Measurements from ENCODE around the gene TMEM184B.

The TMEM184B gene

GRCh38 chr22:38272373-38273134 lies at the start of gene TMEM184B:
TSS of gene TMEM184B (minus strand) at chr22:38273010. CDS start at chr22:38247961, 25,049 bp downstream.
- DNase-seq, result peak; percentile 62

- no peak for DNase-seq
Measured at GRCh38 chr22:38320605-38321402, 48.0 kb upstream of the TMEM184B start.

GRCh38 chr22:38318792-38319773 lies 46.3 kb upstream of the TMEM184B start:
- DNase-seq, result no peak

DNA sequence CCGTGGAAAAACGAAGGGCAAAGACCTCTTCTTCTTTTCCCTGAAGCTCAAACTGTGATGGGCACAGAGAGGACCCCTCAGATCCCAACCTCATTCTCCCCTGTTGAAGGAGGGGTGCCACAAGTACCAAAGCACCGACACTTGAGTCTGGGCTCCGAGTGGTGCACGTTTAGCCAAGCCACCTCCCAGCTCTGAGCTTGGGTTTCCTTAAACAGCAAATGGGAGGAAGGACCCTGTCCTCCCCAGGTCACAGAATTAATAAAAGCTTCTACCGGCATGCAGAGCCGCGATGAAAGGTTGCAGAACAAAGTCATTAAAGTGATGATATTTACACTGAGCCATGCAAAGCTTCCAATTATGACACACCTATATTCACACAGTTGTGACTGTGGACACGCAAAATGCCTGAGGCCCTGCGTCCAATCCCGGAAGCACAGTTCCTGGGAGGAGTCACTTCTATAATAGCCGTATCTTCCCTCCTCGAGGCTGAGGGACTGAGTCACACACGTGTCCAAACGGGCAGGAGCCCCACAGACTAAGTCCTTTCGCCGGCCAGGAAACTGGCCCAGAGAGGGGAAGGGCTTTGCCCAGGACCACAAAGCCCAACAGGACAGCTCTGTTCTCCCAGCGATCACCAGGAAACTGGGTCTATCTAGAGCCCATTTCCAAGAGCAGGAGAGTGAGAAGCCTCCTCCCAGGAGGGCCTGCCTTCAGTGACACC lies 45.3 kb upstream of the TMEM184B start:
- DNase-seq, result no peak

- peak; percentile 50 for DNase-seq
Measured at GRCh38 chr22:38317122-38317994, 44.5 kb upstream of the TMEM184B start, which contains the start of gene CSNK1E. TSS of gene CSNK1E (minus strand) at chr22:38317433. CDS start at chr22:38314157, 3,276 bp downstream.

DNA sequence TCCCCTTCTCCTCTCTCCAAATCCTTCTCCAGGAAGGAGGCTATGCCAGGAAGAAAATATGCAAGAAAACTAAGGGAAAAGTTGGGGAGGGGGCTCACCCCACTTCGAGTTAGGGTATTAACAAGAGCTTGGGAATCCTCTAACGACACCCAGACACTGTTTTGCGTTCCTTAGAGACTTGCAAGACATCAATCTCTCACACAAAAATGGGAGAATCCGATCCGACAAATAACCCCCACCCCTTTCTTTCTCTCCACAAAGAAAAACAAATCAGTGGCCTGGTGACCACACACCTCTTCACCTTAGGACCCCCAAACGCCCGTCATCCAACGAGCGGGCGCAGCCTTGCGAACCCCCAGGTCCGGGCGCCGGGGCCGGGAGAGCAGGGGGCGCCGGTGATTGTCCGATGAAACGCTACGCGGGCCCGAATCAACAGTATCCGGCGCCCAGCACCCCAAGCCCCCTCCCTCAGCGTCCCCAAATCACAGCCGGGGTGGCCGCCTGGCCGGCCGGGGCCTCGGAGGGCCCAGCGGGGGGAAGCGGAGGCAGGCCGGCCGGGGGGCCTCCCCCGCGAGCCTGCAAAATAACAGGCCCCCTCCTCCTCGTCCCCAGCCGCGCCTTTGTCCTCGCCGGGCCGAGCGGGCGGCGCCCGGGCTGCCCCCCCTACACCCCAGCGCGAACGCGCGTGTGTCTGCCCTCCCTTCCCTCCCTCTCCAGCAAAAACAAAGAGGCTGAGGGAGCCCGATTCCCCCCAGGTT lies 43.7 kb upstream of the TMEM184B start:
- peak; percentile 20 for DNase-seq

DNA sequence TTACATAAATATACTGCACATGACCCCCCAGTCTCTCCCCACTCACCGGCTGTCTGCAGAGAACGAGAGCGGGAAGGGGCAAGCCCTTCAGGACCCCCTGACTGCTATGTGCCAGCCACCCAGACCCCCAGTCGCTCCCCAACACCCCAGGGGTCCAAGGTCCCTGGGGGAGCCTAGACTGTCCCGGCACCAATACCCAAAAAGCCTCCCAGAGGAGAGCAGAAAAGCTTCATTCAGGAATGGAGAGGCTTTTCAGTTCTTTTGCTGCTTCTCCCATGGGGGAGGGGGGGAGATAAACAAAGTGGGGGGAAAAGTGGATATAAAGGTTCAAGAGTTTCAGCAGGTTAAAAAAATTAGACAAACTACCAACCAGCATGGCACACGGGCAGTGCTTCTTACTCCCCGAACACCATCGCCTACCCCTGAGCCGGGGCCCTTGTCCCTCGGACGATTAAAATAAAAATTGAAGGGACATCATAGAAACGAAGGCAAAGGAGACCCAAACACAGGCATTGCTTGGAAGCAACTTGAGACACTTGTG lies 43.1 kb upstream of the TMEM184B start:
- DNase-seq, result no peak

GRCh38 chr22:38314933-38315822 lies 42.4 kb upstream of the TMEM184B start:
- DNase-seq, result no peak

DNA sequence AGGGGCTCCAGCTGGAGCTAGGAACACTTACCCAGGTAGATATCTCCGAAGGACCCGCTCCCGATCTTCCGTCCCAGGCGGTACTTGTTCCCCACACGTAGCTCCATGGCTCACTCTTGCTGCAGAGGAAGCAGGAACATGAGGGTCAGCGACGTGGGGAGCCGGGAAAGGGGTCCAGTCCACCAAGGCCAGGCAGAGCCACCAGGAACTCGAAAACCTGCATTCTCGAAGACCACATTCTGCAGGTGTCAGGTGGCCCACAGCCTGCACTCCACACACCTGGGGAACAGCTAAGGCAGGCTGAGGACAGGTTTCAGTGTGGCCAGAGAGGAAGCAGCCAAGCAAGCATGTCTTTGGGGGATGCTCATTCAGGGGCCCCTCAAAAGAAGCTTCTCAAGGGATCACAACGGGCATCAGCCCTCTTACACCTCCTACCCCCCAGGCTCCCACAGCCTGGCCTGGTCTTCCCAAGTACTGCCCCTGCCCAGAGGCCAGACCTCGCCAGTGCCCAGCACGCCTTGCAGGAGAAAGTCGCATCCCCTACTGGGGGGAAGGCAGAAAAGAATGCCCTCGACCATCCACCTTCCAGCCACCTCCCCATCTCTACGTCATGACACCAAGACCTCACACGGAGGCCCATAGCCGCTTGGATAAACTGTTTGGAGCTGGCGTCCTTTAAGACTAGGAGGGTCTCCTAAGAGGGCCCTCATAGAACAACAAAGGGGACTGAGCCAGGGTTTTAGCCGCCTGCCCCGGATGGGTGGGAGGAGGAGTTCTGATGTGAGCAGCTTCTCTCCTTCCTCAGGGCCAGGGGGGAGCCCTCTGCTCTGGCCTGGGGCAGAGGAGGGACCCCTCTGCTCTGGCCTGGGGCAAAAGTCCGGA lies 41.5 kb upstream of the TMEM184B start:
- DNase-seq, result no peak

DNA sequence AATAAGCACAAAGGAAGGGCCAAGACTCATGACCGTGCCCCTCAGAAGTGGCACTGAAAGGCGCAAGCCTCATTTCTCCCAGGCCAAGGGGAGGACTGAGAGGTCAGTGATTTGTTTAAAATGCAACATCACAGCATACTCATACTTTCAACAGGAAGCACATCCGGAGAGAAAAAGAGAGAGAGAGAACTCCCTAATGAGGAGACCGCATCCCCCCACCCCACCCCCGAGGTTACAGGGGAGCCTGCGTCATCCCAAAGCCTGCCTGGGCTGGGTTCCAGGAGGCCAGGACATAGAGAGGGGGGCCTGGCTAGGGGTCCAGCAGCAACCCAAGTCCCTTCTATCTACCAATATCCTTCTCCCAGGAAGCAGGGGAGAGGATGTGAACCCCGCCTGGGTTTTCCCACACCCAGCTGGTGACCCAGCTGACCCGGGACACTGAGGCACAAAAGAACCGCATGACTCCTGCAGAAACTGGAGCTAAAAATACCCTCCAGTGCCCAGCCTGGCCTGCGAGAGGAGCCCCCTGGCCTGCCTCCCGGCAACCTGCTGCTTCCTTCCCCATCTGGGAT lies 40.7 kb upstream of the TMEM184B start:
- DNase-seq, result no peak

DNA sequence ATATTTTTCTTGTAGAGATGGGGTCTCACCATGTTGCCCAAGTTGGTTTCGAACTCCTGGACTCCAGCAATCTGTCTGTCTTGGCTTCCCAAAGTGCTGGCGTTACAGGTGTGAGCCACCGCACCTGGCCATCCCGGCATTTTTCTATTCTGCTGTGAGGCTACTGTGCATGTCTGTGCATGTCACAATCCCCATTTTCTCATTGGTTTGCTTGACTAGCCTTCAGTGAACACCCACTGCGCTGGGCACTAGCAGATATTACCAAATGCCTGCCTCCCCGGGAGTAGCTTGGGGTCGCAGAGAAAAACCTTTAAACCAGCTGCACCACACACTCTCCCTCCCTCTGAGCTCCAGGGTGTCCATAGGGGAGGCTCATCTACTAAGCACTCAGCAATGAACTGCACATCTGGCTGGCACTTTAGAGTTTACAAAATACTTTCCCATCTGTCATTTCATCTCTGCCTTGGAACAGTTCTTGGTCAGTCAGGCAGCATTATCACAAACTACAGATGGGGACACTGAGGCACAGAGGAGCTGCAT lies 39.5 kb upstream of the TMEM184B start:
- DNase-seq, result no peak

DNA sequence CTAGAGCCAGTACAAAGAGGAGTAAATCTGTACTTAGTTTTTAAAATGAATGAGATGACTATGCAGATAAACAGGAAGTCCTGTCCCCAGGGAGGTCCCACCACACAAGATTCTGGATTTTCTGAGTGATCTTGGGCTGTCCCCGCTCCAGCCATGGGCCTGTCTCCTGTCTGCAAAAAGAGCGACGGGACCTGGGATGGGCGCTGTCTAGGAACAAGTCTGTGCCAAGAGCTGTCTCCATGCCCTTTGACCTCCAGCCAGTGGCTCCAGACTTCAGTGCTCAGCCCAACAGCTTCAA lies 38.5 kb upstream of the TMEM184B start:
- no peak for DNase-seq

DNA sequence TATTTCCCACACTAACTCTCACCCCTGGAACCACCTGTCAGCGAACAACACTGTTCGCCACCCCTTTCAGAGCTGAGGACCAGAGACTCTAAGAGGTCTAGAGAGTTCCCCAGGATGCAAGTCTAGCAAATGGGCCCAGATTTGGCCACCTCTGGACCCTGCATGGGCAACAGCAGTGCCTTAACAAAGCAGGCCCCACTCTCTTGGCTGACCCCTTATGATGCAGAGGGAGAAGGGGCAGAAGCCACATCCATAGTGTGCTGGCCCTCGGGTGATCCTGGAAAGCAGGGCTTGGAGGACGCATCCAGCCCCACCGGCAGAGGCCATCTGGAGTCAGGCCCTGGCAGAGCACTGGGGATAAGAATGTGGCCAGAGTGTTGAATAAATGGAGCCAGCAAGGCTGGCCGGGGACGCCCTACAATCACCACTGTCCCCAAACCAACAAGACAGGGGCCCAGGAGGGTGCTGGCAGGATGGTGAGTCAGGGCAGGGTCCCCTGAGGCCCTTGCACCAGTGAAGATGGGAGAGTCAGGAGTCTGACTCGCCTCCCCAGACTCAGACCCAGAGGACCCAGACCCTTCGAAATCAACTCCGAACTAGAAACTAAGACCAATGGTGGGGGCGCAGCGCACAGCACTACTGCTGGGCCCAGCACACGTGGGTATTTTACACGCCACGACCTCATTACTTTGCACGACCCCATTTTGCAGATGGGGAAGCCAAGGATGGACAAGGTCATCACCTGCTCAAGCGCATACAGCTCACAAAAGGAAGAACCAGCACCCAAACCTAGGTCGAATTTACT lies 37.9 kb upstream of the TMEM184B start:
- no peak for DNase-seq

GRCh38 chr22:38309614-38310517 lies 37.1 kb upstream of the TMEM184B start:
- DNase-seq, result no peak

- DNase-seq, result no peak
Measured at GRCh38 chr22:38308791-38309498, 36.1 kb upstream of the TMEM184B start.

All from NCI-H1436 (cell line).